DOHH2 (cell line): ENCODE data around the gene UGT1A5.
"Not testable (repeated sequence)": the region's sequence is repeated elsewhere in the genome, so short reads cannot be mapped to it uniquely, and the experiment has no call there.

Source experiments
- H3F3A ChIP-seq: fragments of 200-600 bp; sonication (generic), shearing (Covaris generic); 2 replicates; pipeline ENCODE4 v1.6.0; 2016; ENCODE audit warnings: antibody characterized with exemption, mild to moderate bottlenecking; ENCODE audit not compliant: control insufficient read depth, insufficient read depth
- H3K27ac ChIP-seq: fragments of 200-600 bp; sonication (generic); 2 replicates; pipeline ENCODE4 v1.5.1; 2014; ENCODE audit warnings: low read depth, mild to moderate bottlenecking, low read length, moderate library complexity
- H3K27me3 ChIP-seq: fragments of 200-600 bp; sonication (generic); 2 replicates; pipeline ENCODE4 v1.6.1; 2014; ENCODE audit warnings: mild to moderate bottlenecking, low read length, mixed read lengths; ENCODE audit not compliant: control insufficient read depth
- H3K36me3 ChIP-seq: fragments of 200-600 bp; sonication (generic); 2 replicates; pipeline ENCODE4 v1.6.1; 2014; ENCODE audit warnings: mild to moderate bottlenecking, low read length, moderate library complexity, mixed read lengths; ENCODE audit not compliant: control insufficient read depth
- H3K4me1 ChIP-seq: fragments of 200-600 bp; sonication (generic); 2 replicates; pipeline ENCODE4 v1.6.1; 2014; ENCODE audit warnings: mild to moderate bottlenecking, low read length, mixed read lengths; ENCODE audit not compliant: control insufficient read depth
- H3K4me2 ChIP-seq: fragments of 200-600 bp; sonication (generic); 2 replicates; pipeline ENCODE4 v1.6.0; 2014; ENCODE audit warnings: mild to moderate bottlenecking, low read length, moderate library complexity
- H3K4me3 ChIP-seq: fragments of 200-600 bp; sonication (generic); 2 replicates; pipeline ENCODE4 v1.5.1; 2014; ENCODE audit warnings: mild to moderate bottlenecking, low read length, mixed read lengths
- H3K79me2 ChIP-seq: fragments of 200-600 bp; sonication (generic); 2 replicates; pipeline ENCODE4 v1.6.1; 2014; ENCODE audit warnings: mild to moderate bottlenecking, low read length, mixed read lengths; ENCODE audit not compliant: control insufficient read depth
- H3K9me2 ChIP-seq: fragments of 200-600 bp; sonication (generic); replicated peaks from 2 replicates; pipeline ENCODE4 v1.6.1; 2014; ENCODE audit warnings: mild to moderate bottlenecking, low read length, mixed read lengths; ENCODE audit not compliant: control insufficient read depth
- H3K9me3 ChIP-seq: fragments of 200-600 bp; sonication (generic); 2 replicates; pipeline ENCODE4 v1.6.1; 2014; ENCODE audit warnings: antibody characterized with exemption, low read length, mixed read lengths; ENCODE audit not compliant: control insufficient read depth, insufficient read depth
- H4K20me1 ChIP-seq: fragments of 200-600 bp; sonication (generic); 2 replicates; pipeline ENCODE4 v1.6.0; 2014; ENCODE audit warnings: low read depth, mild to moderate bottlenecking, antibody characterized with exemption, low read length, moderate library complexity; ENCODE audit not compliant: control insufficient read depth, insufficient read depth
- CTCF ChIP-seq: fragments of 200-600 bp; sonication (generic); IDR thresholded peaks from one replicate; pipeline ENCODE4 v1.5.1; 2014; ENCODE audit warnings: antibody characterized with exemption, mild to moderate bottlenecking, low read depth, low read length; ENCODE audit not compliant: poor library complexity, severe bottlenecking
- EZH2phosphoT487 ChIP-seq: fragments of 200-600 bp; sonication (generic); IDR thresholded peaks from 2 replicates; pipeline ENCODE4 v1.6.1; 2017; ENCODE audit warnings: borderline replicate concordance, mild to moderate bottlenecking, antibody characterized with exemption, low read length, moderate library complexity, mixed read lengths

The UGT1A5 gene

GRCh38 chr2:233746475-233747282, 34.0 kb downstream of the UGT1A5 start:
- H3K9me2 ChIP-seq: no peaks in the 10 kb centered on the region
- 0 out of 2 replicates have a peak, but pooled peaks cover 3% of the 10 kb centered on the region for H3K27me3 ChIP-seq
- H3K4me2 ChIP-seq: no peak overlapping the region
- no peak overlapping the region for H3K4me3 ChIP-seq
- no peaks in the 10 kb centered on the region for H3K79me2 ChIP-seq
- H3F3A ChIP-seq: no peaks in the 10 kb centered on the region
- no peaks in the 10 kb centered on the region for H4K20me1 ChIP-seq
- H3K36me3 ChIP-seq: no peaks in the 10 kb centered on the region
- no peak for TF ChIP-seq CTCF
- TF ChIP-seq EZH2phosphoT487: no peak
- peaks cover 6% of the 10 kb centered on the region; the same call in 1 of the 2 replicates for H3K9me3 ChIP-seq
- no peak overlapping the region for H3K27ac ChIP-seq
- no peaks in the 10 kb centered on the region for H3K4me1 ChIP-seq

DNA sequence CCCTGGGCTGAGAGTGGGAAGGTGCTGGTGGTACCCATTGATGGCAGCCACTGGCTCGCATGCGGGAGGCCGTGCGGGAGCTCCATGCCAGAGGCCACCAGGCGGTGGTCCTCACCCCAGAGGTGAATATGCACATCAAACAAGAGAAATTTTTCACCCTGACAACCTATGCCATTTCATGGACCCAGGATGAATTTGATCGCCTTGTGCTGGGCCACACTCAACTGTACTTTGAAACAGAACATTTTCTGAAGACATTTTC, 34.5 kb downstream of the UGT1A5 start:
- no peaks in the 10 kb centered on the region for H3K4me1 ChIP-seq
- no peaks in the 10 kb centered on the region for H4K20me1 ChIP-seq
- H3K9me2 ChIP-seq: no peaks in the 10 kb centered on the region
- H3K79me2 ChIP-seq: no peaks in the 10 kb centered on the region
- H3K27me3 ChIP-seq: 0 out of 2 replicates have a peak, but pooled peaks cover 3% of the 10 kb centered on the region
- H3K27ac ChIP-seq: no peak overlapping the region
- H3F3A ChIP-seq: no peaks in the 10 kb centered on the region
- H3K4me3 ChIP-seq: no peak overlapping the region
- peaks cover 6% of the 10 kb centered on the region; the same call in 1 of the 2 replicates for H3K9me3 ChIP-seq
- H3K4me2 ChIP-seq: no peak overlapping the region
- no peak for TF ChIP-seq EZH2phosphoT487
- TF ChIP-seq CTCF: no peak
- no peaks in the 10 kb centered on the region for H3K36me3 ChIP-seq

- H3K79me2 ChIP-seq, H3K9me3 ChIP-seq, H3F3A ChIP-seq: not testable (repeated sequence)
Observed at GRCh38 chr2:233750689-233751088, 38.0 kb downstream of the UGT1A5 start.

GRCh38 chr2:233751212-233752009, 38.7 kb downstream of the UGT1A5 start:
- H3K27ac ChIP-seq, H3K36me3 ChIP-seq, H3K9me2 ChIP-seq, H3K79me2 ChIP-seq, H3K27me3 ChIP-seq, H3F3A ChIP-seq, H4K20me1 ChIP-seq, H3K4me3 ChIP-seq, H3K4me1 ChIP-seq, H3K9me3 ChIP-seq, H3K4me2 ChIP-seq: not testable (repeated sequence)

More at GRCh38 chr2:233750689-233751088, 38.0 kb downstream of the UGT1A5 start:
- not testable (repeated sequence) for H3K36me3 ChIP-seq, H4K20me1 ChIP-seq, H3K27me3 ChIP-seq, H3K4me2 ChIP-seq, H3K9me2 ChIP-seq, H3K27ac ChIP-seq, H3K4me3 ChIP-seq, H3K4me1 ChIP-seq
